ENCODE results near the gene PABPC1L.

PABPC1L gene

DNA sequence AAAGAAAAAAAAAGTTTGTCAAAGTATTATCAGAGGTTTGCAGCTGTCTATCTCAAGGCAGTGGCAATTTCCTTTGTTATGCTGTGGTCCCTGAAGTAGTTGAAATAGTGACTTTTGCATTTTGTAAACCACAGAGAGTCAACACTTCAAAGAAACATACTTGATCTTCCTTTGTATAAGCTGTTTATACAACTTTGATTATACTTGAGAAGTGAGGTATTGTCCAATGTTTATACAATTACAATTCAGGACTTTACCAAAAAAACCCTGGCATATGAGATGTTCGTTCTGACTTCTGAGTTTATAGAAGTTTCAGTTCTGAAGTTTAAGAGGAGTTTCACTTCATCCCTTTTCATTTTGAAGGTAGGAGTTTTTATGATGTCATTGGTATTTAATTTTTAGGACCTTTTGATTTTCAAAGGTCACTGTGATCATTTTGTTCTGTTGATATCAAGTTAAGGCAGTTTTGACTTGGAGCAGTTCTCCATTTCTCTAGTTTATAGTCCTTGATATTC lies 60.4 kb downstream of the PABPC1L start:
- DNase-seq, result peak; percentile 66

DNA sequence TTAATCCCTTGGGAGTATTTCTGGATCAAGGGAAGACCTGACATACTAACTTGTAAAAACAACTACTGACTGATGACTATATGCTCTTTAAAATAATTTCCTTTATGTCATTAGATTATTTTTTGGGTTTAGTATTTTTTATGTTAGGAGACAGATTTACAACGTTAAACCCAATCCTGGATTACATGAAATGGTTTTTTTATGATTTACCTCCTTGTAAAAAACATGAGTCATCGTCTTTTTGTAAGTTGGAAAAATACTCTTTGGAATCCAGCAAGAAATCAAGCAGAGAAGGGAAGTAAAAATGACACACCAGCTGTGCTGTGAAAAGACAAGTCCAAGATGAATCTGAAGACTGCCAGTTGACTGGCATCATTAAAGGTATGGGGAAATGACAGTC lies 63.2 kb downstream of the PABPC1L start:
- DNase-seq, result no peak

DNA sequence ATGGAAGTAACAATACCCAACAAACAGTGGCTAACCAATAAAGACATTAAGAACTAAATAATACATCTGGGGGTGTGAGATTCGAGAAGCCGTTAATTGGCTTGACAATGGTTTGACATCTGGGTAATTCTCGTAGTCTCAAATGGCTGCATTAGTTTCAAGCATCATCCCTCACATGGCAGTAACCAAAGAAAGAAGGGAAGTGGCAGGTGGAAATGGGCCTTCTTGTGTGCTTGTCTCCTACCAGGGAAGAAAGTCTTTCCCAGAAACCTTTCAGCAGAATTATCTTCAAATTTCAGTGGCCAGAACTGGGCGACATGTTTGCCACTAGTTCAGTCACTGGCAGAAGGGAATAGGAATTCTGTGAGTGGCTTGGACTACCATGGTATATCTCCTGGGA lies 66.8 kb downstream of the PABPC1L start:
- DNase-seq, result no peak

DNA sequence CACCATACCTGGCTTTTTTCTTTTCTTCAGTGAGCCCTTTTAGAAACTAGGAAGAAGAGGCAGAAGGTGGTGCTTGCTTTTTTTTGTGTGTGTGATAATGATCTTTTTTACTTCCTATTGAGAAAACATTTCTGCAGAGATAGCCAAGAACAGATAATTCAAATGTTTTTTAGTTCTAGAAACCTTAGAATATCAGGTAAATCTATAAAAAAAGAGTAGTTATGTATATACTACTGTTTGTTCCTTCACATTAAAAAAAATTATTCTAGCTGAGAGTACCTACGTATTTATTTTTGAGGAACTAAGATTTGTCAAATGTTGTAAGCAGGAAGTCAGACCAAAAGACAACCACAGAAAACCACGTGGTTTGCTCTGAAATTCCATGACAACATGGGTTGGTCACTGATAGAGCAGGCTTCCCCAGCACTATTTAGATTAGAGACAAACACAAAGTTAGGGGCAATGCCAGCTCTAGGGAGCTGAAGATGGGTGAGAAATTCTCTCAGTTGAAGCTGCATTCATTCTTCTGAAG lies 69.3 kb downstream of the PABPC1L start:
- DNase-seq, result peak; percentile 89

DNA sequence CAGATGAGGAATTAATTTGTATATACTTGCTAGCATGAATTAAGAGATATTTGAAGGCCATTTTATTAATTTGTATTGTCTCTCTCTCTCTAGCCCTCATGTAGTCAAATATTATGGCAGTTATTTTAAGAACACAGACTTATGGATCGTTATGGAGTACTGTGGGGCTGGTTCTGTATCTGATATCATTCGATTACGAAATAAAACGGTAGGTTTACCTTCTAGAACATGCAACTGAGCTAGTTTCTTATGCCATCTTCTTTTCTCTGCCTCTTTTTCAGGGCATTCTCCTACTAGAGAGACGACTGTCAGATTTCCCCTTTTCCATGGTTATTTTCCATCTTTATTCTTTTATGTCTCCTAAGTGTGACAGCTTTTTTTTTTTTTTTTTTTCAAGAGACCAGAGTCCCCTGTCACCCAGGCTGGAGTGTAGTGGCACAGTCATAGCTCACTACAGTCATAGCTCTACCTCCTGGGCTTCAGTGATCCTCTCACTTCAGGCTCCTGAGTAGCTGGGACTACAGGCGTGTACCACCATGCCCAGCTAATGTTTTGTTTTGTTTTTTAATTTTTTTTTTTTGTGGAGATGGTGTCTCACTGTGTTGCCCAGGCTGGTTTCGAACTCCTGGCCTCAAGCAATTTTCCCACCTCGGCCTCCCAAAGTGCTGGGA lies 72.0 kb downstream of the PABPC1L start:
- no peak for DNase-seq

DNA sequence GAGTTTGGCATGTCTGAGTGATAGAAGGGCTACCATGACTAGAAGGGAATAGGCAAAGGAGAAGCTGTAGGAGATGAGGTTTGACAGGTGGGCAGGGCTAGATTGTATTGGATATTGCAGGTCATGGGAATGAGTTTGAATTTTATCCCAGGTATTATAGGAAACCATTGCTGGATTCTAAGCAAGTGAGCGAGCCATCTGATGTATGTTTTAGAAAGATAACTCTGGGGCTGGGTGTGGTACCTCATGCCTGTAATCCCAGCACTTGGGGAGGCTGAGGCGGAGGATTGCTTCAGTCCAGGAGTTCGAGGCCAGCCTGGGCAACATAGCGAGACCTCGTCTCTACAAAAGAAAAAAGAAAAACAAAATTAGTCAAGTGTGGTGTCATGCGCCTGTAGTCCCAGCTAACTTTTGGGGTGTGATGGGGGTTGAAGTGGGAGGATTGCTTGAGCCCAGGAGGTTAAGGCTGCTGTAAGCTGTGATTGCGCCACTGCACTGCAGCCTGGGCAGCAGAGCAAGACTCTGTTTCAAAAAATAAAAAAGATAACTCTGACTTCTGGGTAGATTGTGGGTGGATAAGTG lies 73.3 kb downstream of the PABPC1L start:
- no peak for DNase-seq

DNA sequence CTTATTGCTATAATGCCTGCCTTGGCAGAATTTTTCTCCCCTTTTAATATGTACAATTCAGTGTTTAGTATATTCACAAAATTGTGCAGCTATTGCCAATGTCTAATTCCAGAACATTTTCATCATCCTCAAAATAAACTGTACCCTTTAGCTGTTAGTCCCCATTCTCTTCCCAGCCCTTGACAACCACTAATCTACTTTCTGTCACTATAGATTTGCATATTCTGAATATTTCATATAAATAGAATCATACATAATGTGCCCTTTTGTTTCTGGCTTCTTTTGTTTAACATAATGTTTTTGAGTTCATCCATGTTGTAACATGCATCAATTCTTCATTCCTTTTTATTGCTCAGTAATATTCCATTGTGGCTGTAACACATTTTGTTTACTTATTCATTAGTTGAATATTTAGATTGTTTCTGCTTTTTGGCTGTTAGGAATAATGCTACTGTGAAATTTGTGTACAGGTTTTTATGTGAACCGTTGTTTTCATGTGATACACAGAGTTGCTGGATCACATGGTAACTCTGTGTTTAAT lies 78.8 kb downstream of the PABPC1L start:
- no peak for DNase-seq
